SK-N-SH (cell line): ENCODE data around the gene GABRB1. TPM values are rescaled to one million over a fixed set of nuclear protein-coding genes. Genes with fewer than 3 reads are reported as not detected.

Experiments used
- CTCF ChIA-PET: fragments of 300-600, 350-600 bp; formaldehyde crosslinking; extraction: SDS; loops from one replicate; lab custom pipeline; 2021; lab: Yijun Ruan, JAX
- POLR2A ChIA-PET: fragments of 350-600 bp; sonication (Branson Sonifier 250); formaldehyde crosslinking; extraction: SDS; loops from one replicate; lab custom pipeline; 2020; ENCODE audit warnings: antibody characterized with exemption, inconsistent platforms; lab: Yijun Ruan, JAX
- DNase-seq: peaks from one replicate; pipeline ENCODE4 v3.0.0; 2012
- H2AFZ ChIP-seq: fragments of 200-600 bp; sonication (generic); 2 replicates; pipeline ENCODE4 v1.8.1; 2016; ENCODE audit warnings: antibody characterized with exemption, mild to moderate bottlenecking, low read depth
- H3F3A ChIP-seq: fragments of 200-600 bp; sonication (generic); replicated peaks from 2 replicates; pipeline ENCODE3; 2016; ENCODE audit warnings: antibody characterized with exemption, mild to moderate bottlenecking; ENCODE audit not compliant: insufficient read depth
- H3K27ac ChIP-seq, 2 experiments: fragments of 200-500 bp in 1 of 2; fragments of 200-600 bp in 1 of 2; sonication (Bioruptor generic) in 1 of 2; sonication (generic), shearing (Covaris generic) in 1 of 2; 2 replicates each; pipeline versions ENCODE4 v1.5.1 to v1.6.1; 2014 to 2016; ENCODE audit warnings: low read depth in 2 of 2, inconsistent platforms in 1 of 2, low read length in 1 of 2, mild to moderate bottlenecking in 1 of 2, mixed read lengths in 1 of 2
- H3K27me3 ChIP-seq: fragments of 200-600 bp; sonication (generic), shearing (Covaris generic); 2 replicates; pipeline ENCODE4 v1.6.1; 2016; ENCODE audit warnings: mixed run types; ENCODE audit not compliant: insufficient read depth
- H3K36me3 ChIP-seq, 2 experiments: fragments of 200-500 bp in 1 of 2; fragments of 200-600 bp in 1 of 2; sonication (Bioruptor generic) in 1 of 2; sonication (generic) in 1 of 2; replicated peaks in 1 of 2; 2 replicates each; pipeline versions ENCODE3 to v1.5.1; 2014 to 2016; ENCODE audit warnings: low read length in 1 of 2, mild to moderate bottlenecking in 1 of 2; ENCODE audit not compliant: insufficient read depth in 2 of 2, control insufficient read depth in 1 of 2
- H3K4me1 ChIP-seq, 2 experiments: fragments of 200-500 bp in 1 of 2; fragments of 200-600 bp in 1 of 2; sonication (Bioruptor generic) in 1 of 2; sonication (generic), shearing (Covaris generic) in 1 of 2; 2 replicates each; pipeline versions ENCODE4 v1.5.1 to v1.6.1; 2014 to 2016; ENCODE audit warnings: low read depth in 1 of 2, low read length in 1 of 2, mixed run types in 1 of 2; ENCODE audit not compliant: insufficient read depth in 2 of 2, control insufficient read depth in 1 of 2
- H3K4me2 ChIP-seq: fragments of 200-600 bp; sonication (generic), shearing (Covaris generic); 2 replicates; pipeline ENCODE4 v1.6.1; 2017; ENCODE audit warnings: mixed run types
- H3K4me3 ChIP-seq, 2 experiments: fragments of 200-500 bp in 1 of 2; fragments of 200-600 bp in 1 of 2; sonication (Bioruptor generic) in 1 of 2; sonication (generic), shearing (Covaris generic) in 1 of 2; 2 replicates each; pipeline versions ENCODE4 v1.5.1 to v1.8.1; 2014 to 2016; ENCODE audit warnings: low read depth in 2 of 2, inconsistent platforms in 1 of 2, low read length in 1 of 2, mild to moderate bottlenecking in 1 of 2, mixed read lengths in 1 of 2, moderate library complexity in 1 of 2
- H3K79me2 ChIP-seq: fragments of 200-600 bp; sonication (generic); 2 replicates; pipeline ENCODE4 v1.8.1; 2017; ENCODE audit warnings: mild to moderate bottlenecking; ENCODE audit not compliant: insufficient read depth
- H3K9ac ChIP-seq: fragments of 200-600 bp; sonication (generic); 2 replicates; pipeline ENCODE4 v1.6.1; 2017; ENCODE audit warnings: mixed run types
- H3K9me2 ChIP-seq: fragments of 200-600 bp; sonication (generic); 2 replicates; pipeline ENCODE4 v1.6.1; 2017; ENCODE audit warnings: mixed run types
- H3K9me3 ChIP-seq: fragments of 200-600 bp; sonication (generic); 2 replicates; pipeline ENCODE4 v1.6.1; 2017; ENCODE audit warnings: mixed run types, mild to moderate bottlenecking, moderate library complexity
- H4K20me1 ChIP-seq: fragments of 200-600 bp; sonication (generic); 2 replicates; pipeline ENCODE4 v1.6.1; 2017; ENCODE audit warnings: mild to moderate bottlenecking, mixed run types; ENCODE audit not compliant: insufficient read depth
- ELF1 ChIP-seq: IDR thresholded peaks from 2 replicates; pipeline ENCODE4 v1.4.0; 2012
- EP300 ChIP-seq, 2 experiments: IDR thresholded peaks; 2 replicates each; pipeline versions ENCODE4 v1.4.0 to v1.6.1; 2012; ENCODE audit warnings: borderline replicate concordance in 1 of 2, low read depth in 1 of 2, low read length in 1 of 2
- EZH2phosphoT487 ChIP-seq: fragments of 200-600 bp; sonication (generic); IDR thresholded peaks from 2 replicates; pipeline ENCODE4 v1.6.1; 2017; ENCODE audit warnings: low read depth, mixed run types, mild to moderate bottlenecking, antibody characterized with exemption, moderate library complexity, borderline replicate concordance
- FOSL2 ChIP-seq: IDR thresholded peaks from 2 replicates; pipeline ENCODE4 v1.4.0; 2012; ENCODE audit warnings: low read depth, mild to moderate bottlenecking, moderate library complexity, borderline replicate concordance
- FOXM1 ChIP-seq: IDR thresholded peaks from 2 replicates; pipeline ENCODE4 v1.4.0; 2012; ENCODE audit warnings: low read depth, mild to moderate bottlenecking
- JUND ChIP-seq: IDR thresholded peaks from 2 replicates; pipeline ENCODE4 v1.4.0; 2012
- MAX ChIP-seq: IDR thresholded peaks from 2 replicates; pipeline ENCODE4 v1.4.0; 2012; ENCODE audit warnings: low read depth
- MXI1 ChIP-seq: IDR thresholded peaks from 2 replicates; pipeline ENCODE4 v1.6.1; 2012; ENCODE audit warnings: mild to moderate bottlenecking, low read depth, low read length, improper control_type of control experiment
- NFIC ChIP-seq: IDR thresholded peaks from 2 replicates; pipeline ENCODE4 v1.4.0; 2012; ENCODE audit warnings: borderline replicate concordance
- NRF1 ChIP-seq: IDR thresholded peaks from 2 replicates; pipeline ENCODE4 v1.6.1; 2012; ENCODE audit warnings: low read depth, mild to moderate bottlenecking, low read length
- RCOR1 ChIP-seq: fragments of 150-350 bp; IDR thresholded peaks from 2 replicates; pipeline ENCODE4 v1.6.1; 2017; ENCODE audit warnings: antibody characterized with exemption, low read length
- RFX5 ChIP-seq: IDR thresholded peaks from 2 replicates; pipeline ENCODE4 v1.6.1; 2012; ENCODE audit warnings: mild to moderate bottlenecking, improper control_type of control experiment, low read length
- RXRA ChIP-seq: IDR thresholded peaks from 2 replicates; pipeline ENCODE4 v1.4.0; 2012; ENCODE audit warnings: low read depth, mild to moderate bottlenecking, borderline replicate concordance
- SMC3 ChIP-seq: IDR thresholded peaks from 2 replicates; pipeline ENCODE4 v1.6.1; 2012; ENCODE audit warnings: low read depth, low read length, improper control_type of control experiment
- TAF1 ChIP-seq: IDR thresholded peaks from 2 replicates; pipeline ENCODE4 v1.6.1; 2012; ENCODE audit warnings: low read depth, mild to moderate bottlenecking, low read length, moderate library complexity, borderline replicate concordance
- TCF12 ChIP-seq: IDR thresholded peaks from 2 replicates; pipeline ENCODE4 v1.4.0; 2012
- YY1 ChIP-seq: IDR thresholded peaks from 2 replicates; pipeline ENCODE4 v1.4.0; 2012; ENCODE audit warnings: low read depth, mild to moderate bottlenecking
- WGBS: methylation state at CpG from one replicate; pipeline ENCODE4 v1.1.6; 2017; ENCODE audit warnings: low lambda C conversion rate; 5-methylcytosine and 5-hydroxymethylcytosine counted together
- polyA plus RNA-seq, 3 experiments: library from polyadenylated mRNA; depleted of rRNA; stranded (reverse); fragments of >200 nt; gene quantifications; 2 replicates each; pipeline ENCODE4 v1.2.3, GENCODE V29; 2012
- TF ChIP-seq, protein P1 (sequence below): fragments of 150-350 bp; IDR thresholded peaks from 2 replicates; pipeline ENCODE4 v1.6.1; 2017; ENCODE audit warnings: antibody characterized with exemption, low read length, low read depth, borderline replicate concordance
- TF ChIP-seq, protein P2 (sequence below): IDR thresholded peaks from 2 replicates; pipeline ENCODE4 v1.6.1; 2012; ENCODE audit warnings: mild to moderate bottlenecking, low read depth, low read length, moderate library complexity
- TF ChIP-seq, protein P3 (sequence below): IDR thresholded peaks from 2 replicates; pipeline ENCODE4; 2012
- TF ChIP-seq, protein P4 (sequence below): fragments of 150-350 bp; IDR thresholded peaks from 2 replicates; pipeline ENCODE4 v1.6.1; 2016; ENCODE audit warnings: mild to moderate bottlenecking, low read depth, low read length

Gene GABRB1
- polyA plus RNA-seq, 1 of the 3 experiments (the other 2 are of a cell fraction): not detected

- Histone ChIP-seq H3K9me3 (no peaks in the 10 kb centered on the region), H3K4me3 (no peak overlapping the region), H3K9me2 (no peaks in the 10 kb centered on the region), H2AFZ (no peak overlapping the region), H3K27ac (no peak overlapping the region), H3F3A (no peaks in the 10 kb centered on the region), H3K27me3 (no peaks in the 10 kb centered on the region), H3K4me2 (no peak overlapping the region), H3K36me3 (no peaks in the 10 kb centered on the region), H3K4me1 (no peaks in the 10 kb centered on the region), H3K9ac (no peak overlapping the region), H4K20me1 (no peaks in the 10 kb centered on the region), H3K79me2 (no peaks in the 10 kb centered on the region)
- ChIA-PET CTCF (interaction anchor here (0.9 kb wide), 1 partner anchor 65 kb away, joined by 3 read pairs; no protein-coding TSS in a partner anchor), POLR2A (no interaction called here)
- DNase-seq: no peak
- WGBS: 48% methylated on average over 2 of the region's 2 CpGs
- TF ChIP-seq NRF1 (no peak), JUND (no peak), RXRA (no peak), NFIC (no peak), MAX (no peak), FOXM1 (no peak), EZH2phosphoT487 (no peak)
- TF ChIP-seq, protein P1, sequence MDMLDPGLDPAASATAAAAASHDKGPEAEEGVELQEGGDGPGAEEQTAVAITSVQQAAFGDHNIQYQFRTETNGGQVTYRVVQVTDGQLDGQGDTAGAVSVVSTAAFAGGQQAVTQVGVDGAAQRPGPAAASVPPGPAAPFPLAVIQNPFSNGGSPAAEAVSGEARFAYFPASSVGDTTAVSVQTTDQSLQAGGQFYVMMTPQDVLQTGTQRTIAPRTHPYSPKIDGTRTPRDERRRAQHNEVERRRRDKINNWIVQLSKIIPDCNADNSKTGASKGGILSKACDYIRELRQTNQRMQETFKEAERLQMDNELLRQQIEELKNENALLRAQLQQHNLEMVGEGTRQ: no peak
Measured at GRCh38 chr4:47187608-47188007, 156.2 kb downstream of the GABRB1 start.

DNA sequence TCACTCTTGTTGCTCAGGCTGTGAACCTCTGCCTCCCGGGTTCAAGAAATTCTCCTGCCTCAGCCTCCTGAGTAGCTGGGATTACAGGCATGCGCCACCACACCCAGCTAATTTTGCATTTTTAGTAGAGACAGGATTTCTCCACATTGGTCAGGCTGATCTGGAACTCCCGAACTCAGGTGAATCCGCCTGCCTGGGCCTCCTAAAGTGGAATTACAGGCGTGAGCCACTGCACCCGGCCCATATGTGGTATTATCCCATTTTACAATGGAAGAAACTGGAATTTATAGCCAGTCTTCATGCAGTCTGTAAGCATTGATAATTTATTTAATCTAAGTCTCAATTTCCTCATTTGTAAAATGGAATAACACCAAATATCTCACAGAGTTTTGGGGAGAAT lies 161.8 kb downstream of the GABRB1 start:
- no peak for TF ChIP-seq ELF1
- TF ChIP-seq, protein P2, sequence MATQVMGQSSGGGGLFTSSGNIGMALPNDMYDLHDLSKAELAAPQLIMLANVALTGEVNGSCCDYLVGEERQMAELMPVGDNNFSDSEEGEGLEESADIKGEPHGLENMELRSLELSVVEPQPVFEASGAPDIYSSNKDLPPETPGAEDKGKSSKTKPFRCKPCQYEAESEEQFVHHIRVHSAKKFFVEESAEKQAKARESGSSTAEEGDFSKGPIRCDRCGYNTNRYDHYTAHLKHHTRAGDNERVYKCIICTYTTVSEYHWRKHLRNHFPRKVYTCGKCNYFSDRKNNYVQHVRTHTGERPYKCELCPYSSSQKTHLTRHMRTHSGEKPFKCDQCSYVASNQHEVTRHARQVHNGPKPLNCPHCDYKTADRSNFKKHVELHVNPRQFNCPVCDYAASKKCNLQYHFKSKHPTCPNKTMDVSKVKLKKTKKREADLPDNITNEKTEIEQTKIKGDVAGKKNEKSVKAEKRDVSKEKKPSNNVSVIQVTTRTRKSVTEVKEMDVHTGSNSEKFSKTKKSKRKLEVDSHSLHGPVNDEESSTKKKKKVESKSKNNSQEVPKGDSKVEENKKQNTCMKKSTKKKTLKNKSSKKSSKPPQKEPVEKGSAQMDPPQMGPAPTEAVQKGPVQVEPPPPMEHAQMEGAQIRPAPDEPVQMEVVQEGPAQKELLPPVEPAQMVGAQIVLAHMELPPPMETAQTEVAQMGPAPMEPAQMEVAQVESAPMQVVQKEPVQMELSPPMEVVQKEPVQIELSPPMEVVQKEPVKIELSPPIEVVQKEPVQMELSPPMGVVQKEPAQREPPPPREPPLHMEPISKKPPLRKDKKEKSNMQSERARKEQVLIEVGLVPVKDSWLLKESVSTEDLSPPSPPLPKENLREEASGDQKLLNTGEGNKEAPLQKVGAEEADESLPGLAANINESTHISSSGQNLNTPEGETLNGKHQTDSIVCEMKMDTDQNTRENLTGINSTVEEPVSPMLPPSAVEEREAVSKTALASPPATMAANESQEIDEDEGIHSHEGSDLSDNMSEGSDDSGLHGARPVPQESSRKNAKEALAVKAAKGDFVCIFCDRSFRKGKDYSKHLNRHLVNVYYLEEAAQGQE: no peak
- TF ChIP-seq FOXM1: no peak
- TF ChIP-seq, protein P3, sequence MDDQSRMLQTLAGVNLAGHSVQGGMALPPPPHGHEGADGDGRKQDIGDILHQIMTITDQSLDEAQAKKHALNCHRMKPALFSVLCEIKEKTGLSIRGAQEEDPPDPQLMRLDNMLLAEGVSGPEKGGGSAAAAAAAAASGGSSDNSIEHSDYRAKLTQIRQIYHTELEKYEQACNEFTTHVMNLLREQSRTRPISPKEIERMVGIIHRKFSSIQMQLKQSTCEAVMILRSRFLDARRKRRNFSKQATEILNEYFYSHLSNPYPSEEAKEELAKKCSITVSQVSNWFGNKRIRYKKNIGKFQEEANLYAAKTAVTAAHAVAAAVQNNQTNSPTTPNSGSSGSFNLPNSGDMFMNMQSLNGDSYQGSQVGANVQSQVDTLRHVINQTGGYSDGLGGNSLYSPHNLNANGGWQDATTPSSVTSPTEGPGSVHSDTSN: no peak
- TF ChIP-seq TCF12: no peak
- TF ChIP-seq, protein P4, sequence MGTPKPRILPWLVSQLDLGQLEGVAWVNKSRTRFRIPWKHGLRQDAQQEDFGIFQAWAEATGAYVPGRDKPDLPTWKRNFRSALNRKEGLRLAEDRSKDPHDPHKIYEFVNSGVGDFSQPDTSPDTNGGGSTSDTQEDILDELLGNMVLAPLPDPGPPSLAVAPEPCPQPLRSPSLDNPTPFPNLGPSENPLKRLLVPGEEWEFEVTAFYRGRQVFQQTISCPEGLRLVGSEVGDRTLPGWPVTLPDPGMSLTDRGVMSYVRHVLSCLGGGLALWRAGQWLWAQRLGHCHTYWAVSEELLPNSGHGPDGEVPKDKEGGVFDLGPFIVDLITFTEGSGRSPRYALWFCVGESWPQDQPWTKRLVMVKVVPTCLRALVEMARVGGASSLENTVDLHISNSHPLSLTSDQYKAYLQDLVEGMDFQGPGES: no peak
- TF ChIP-seq EP300 (IDR thresholded peaks at IDR 0.05; ENCODE audit: borderline replicate concordance in 1 of 2, low read depth in 1 of 2, low read length in 1 of 2): no peak
- TF ChIP-seq MXI1: no peak
- TF ChIP-seq SMC3: no peak
- no peak for TF ChIP-seq FOSL2
- TF ChIP-seq RFX5: no peak
- no peak for TF ChIP-seq RCOR1
- no peak for TF ChIP-seq TAF1
- TF ChIP-seq YY1: no peak
- TF ChIP-seq NRF1: no peak
- no peaks in the 10 kb centered on the region for H3K9me2 ChIP-seq
- H3K4me1 ChIP-seq: peaks cover 0 to 8% of the 10 kb centered on the region in 2 experiments; a peak in 1 of 4 replicates
- H3K9me3 ChIP-seq: no peaks in the 10 kb centered on the region
- H3K36me3 ChIP-seq: no peaks in the 10 kb centered on the region
- CTCF ChIA-PET: no interaction called here
- no peaks in the 10 kb centered on the region for H3F3A ChIP-seq
- H3K4me3 ChIP-seq: no peak overlapping the region
- 42% methylated on average over 6 of the region's 6 CpGs for WGBS
- no peak overlapping the region for H3K27ac ChIP-seq
- no peaks in the 10 kb centered on the region for H3K27me3 ChIP-seq
- H2AFZ ChIP-seq: no peak overlapping the region
- H3K9ac ChIP-seq: no peak overlapping the region
- H3K4me2 ChIP-seq: no peak overlapping the region
- POLR2A ChIA-PET: no interaction called here
- DNase-seq: no peak
- H3K79me2 ChIP-seq: no peaks in the 10 kb centered on the region
- H4K20me1 ChIP-seq: no peaks in the 10 kb centered on the region
